OCI-LY3 (cell line): ENCODE data around the gene PCSK6.

Source experiments
- H2AFZ ChIP-seq: fragments of 200-600, 300-600 bp; shearing (Covaris generic); 2 replicates; pipeline ENCODE4 v1.6.0; 2014; ENCODE audit warnings: antibody characterized with exemption, low read depth, low read length
- H3K27ac ChIP-seq: fragments of 200-600, 300-600 bp; sonication (generic); 2 replicates; pipeline ENCODE4 v1.5.1; 2014; ENCODE audit warnings: mild to moderate bottlenecking, low read length, moderate library complexity, mixed read lengths
- H3K27me3 ChIP-seq: fragments of 200-600, 300-600 bp; sonication (generic); 2 replicates; pipeline ENCODE4 v1.6.1; 2014; ENCODE audit warnings: low read depth, low read length, mixed read lengths
- H3K36me3 ChIP-seq: fragments of 200-600, 300-600 bp; sonication (generic); replicated peaks from 2 replicates; pipeline ENCODE3; 2014; ENCODE audit warnings: low read depth, low read length, mixed read lengths
- H3K4me1 ChIP-seq: fragments of 300-600, 200-600 bp; sonication (generic); 2 replicates; pipeline ENCODE4 v1.6.1; 2014; ENCODE audit warnings: low read length, mixed read lengths
- H3K4me2 ChIP-seq: fragments of 200-600, 300-600 bp; sonication (generic); 2 replicates; pipeline ENCODE4 v1.6.1; 2014; ENCODE audit warnings: low read length, mixed read lengths
- H3K4me3 ChIP-seq: fragments of 300-600, 200-600 bp; sonication (generic); 2 replicates; pipeline ENCODE4 v1.5.1; 2014; ENCODE audit warnings: antibody characterized with exemption, mild to moderate bottlenecking, low read length, moderate library complexity
- H3K79me2 ChIP-seq: fragments of 300-600, 200-600 bp; shearing (Covaris generic); 2 replicates; pipeline ENCODE4 v1.6.1; 2014; ENCODE audit warnings: mild to moderate bottlenecking, low read length, mixed read lengths
- H3K9ac ChIP-seq: fragments of 300-600, 200-600 bp; shearing (Covaris generic); 2 replicates; pipeline ENCODE4 v1.6.0; 2014; ENCODE audit warnings: mild to moderate bottlenecking, low read length, moderate library complexity
- H3K9me3 ChIP-seq: fragments of 200-600, 300-600 bp; shearing (Covaris generic); 2 replicates; pipeline ENCODE4 v1.6.1; 2014; ENCODE audit warnings: low read length, mixed read lengths; ENCODE audit not compliant: insufficient read depth
- H4K20me1 ChIP-seq: fragments of 200-600, 300-600 bp; sonication (generic); 2 replicates; pipeline ENCODE4 v1.6.1; 2016; ENCODE audit warnings: low read length, mixed read lengths; ENCODE audit not compliant: insufficient read depth
- EZH2phosphoT487 ChIP-seq: fragments of 200-600 bp; shearing (Covaris generic); IDR thresholded peaks from 2 replicates; pipeline ENCODE4 v1.6.1; 2018; ENCODE audit warnings: antibody characterized with exemption, mixed run types, low read depth
- TF ChIP-seq, protein P1 (sequence below): fragments of 200-600, 300-600 bp; sonication (generic); IDR thresholded peaks from 2 replicates; pipeline ENCODE4 v1.5.1; 2014; ENCODE audit warnings: antibody characterized with exemption, low read length, low read depth

The PCSK6 gene

DNA sequence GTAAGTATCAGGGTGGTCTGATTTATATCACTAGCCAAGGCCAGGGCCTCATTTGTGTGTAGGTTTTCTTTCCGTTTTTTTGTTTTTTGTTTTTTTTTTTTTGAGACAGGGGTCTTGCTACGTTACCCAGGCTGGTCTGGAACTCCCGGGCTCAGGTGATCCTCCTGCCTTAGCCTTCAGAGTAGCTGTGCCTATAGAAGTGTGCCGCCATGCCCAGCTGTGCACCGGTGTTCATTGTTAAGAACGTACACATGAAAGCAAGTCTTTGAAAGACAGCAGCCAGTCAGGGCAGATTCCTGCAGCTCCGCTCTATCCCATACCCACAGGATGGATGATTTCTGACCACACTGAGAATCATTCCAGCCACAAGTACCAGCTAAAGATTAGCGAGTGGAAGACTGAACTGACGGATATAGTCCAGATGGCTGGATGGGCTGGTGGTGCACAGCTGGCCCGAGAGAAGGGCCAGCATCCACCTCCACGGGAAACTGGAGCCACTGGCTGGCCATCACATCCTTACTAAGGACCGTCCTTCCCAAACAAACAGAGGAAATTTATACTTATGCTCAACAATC lies 95.4 kb downstream of the PCSK6 start:
- Histone ChIP-seq H3K9me3 (no peaks in the 10 kb centered on the region), H3K27ac (no peak overlapping the region), H3K27me3 (peaks cover 45% of the 10 kb centered on the region), H3K79me2 (no peaks in the 10 kb centered on the region), H3K36me3 (no peaks in the 10 kb centered on the region), H2AFZ (no peak overlapping the region), H3K4me2 (no peak overlapping the region), H4K20me1 (no peaks in the 10 kb centered on the region), H3K9ac (no peak overlapping the region), H3K4me3 (no peak overlapping the region), H3K4me1 (peaks cover 6% of the 10 kb centered on the region; the same call in 1 of the 2 replicates)
- TF ChIP-seq, protein P1, sequence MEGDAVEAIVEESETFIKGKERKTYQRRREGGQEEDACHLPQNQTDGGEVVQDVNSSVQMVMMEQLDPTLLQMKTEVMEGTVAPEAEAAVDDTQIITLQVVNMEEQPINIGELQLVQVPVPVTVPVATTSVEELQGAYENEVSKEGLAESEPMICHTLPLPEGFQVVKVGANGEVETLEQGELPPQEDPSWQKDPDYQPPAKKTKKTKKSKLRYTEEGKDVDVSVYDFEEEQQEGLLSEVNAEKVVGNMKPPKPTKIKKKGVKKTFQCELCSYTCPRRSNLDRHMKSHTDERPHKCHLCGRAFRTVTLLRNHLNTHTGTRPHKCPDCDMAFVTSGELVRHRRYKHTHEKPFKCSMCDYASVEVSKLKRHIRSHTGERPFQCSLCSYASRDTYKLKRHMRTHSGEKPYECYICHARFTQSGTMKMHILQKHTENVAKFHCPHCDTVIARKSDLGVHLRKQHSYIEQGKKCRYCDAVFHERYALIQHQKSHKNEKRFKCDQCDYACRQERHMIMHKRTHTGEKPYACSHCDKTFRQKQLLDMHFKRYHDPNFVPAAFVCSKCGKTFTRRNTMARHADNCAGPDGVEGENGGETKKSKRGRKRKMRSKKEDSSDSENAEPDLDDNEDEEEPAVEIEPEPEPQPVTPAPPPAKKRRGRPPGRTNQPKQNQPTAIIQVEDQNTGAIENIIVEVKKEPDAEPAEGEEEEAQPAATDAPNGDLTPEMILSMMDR: no peak
- no peak for TF ChIP-seq EZH2phosphoT487

DNA sequence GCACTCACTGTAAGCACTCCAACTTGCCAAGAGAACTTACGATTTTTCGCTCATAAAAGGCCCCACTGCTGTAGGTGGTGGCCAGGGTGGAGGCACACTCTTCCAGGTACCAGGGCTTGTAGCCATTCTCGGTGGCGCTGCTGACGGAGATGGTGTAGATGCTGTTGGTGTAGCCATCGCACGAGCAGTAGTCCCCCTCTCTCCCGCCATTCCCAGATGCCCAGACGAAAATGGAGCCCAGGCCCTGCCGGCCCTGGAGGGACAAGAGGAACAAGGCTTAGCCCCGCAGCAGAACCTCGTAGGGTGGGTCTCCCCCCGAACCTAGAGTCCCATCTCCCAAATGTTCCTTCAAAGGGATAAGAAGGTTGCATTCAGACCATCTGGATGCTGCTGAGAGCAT lies 96.3 kb downstream of the PCSK6 start:
- Histone ChIP-seq H3K4me3 (no peak overlapping the region), H3K27me3 (peaks cover 45% of the 10 kb centered on the region), H3K9me3 (no peaks in the 10 kb centered on the region), H3K79me2 (no peaks in the 10 kb centered on the region), H2AFZ (no peak overlapping the region), H4K20me1 (no peaks in the 10 kb centered on the region), H3K36me3 (no peaks in the 10 kb centered on the region), H3K4me1 (peaks cover 6% of the 10 kb centered on the region; the same call in 1 of the 2 replicates), H3K27ac (no peak overlapping the region), H3K4me2 (no peak overlapping the region), H3K9ac (no peak overlapping the region)
- no peak for TF ChIP-seq EZH2phosphoT487
- TF ChIP-seq, protein P1: no peak

DNA sequence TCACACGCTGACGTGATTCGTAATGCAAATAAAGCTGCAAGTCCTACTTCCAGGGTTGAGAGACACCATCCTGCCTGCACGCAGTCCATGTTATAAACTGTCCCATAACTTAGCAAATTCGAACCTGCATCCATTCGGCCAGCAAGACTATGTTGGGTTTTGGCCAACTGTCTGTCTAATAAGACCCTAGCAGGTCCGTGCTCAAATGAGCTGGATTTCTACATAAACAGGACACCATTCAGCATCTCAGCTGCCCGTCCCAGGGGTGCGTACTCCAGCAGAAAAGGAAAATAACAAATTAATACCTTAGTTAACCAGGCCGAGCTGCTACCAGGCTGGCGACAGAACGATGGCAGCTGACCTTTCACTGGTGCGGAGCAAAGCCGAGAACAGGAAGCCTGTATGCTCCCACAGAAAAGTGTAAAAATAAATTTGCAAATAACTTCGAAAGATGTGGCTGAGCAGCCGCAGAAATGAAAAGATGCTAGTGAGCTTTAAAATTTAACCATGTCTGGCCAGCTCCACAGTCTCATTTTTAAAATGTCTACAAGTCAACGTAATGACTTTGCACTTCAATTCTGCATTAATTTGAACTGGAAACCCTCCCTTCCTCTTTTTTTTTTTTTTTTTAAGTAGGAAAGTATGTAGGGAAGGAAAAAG lies 97.4 kb downstream of the PCSK6 start:
- peak overlapping the region; percentile 31 for H3K4me3 ChIP-seq
- no peaks in the 10 kb centered on the region for H3K36me3 ChIP-seq
- H3K9ac ChIP-seq: no peak overlapping the region
- peaks cover 45% of the 10 kb centered on the region for H3K27me3 ChIP-seq
- no peak for TF ChIP-seq EZH2phosphoT487
- TF ChIP-seq, protein P1: no peak
- H3K4me2 ChIP-seq: peak overlapping the region; percentile 55
- no peaks in the 10 kb centered on the region for H4K20me1 ChIP-seq
- H3K9me3 ChIP-seq: no peaks in the 10 kb centered on the region
- H3K27ac ChIP-seq: no peak overlapping the region
- peaks cover 6% of the 10 kb centered on the region; the same call in 1 of the 2 replicates for H3K4me1 ChIP-seq
- H3K79me2 ChIP-seq: no peaks in the 10 kb centered on the region
- H2AFZ ChIP-seq: no peak overlapping the region; the same call in 1 of the 2 replicates

DNA sequence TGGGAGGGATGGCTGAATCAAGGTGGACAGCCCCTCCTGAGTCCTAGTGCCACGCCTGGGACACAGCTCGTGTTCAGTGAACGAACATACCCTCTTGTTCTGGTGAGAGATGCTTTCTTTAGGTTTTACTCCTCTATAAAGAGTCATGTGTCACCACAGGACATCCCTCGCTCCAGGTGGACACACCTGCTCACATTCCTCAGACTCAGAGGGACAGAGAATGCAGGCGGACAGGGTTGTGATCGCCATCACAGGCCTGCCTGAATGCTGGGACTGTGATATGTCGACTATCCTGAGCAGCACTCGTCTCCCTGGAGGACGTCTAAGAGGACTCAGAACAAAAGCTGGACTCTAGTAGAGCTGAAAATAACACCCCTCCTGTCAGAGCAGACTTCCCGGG lies 98.1 kb downstream of the PCSK6 start:
- peaks cover 6% of the 10 kb centered on the region; the same call in 1 of the 2 replicates for H3K4me1 ChIP-seq
- no peak overlapping the region for H3K4me3 ChIP-seq
- H4K20me1 ChIP-seq: no peaks in the 10 kb centered on the region
- no peak overlapping the region for H2AFZ ChIP-seq
- H3K9me3 ChIP-seq: no peaks in the 10 kb centered on the region
- peaks cover 41% of the 10 kb centered on the region for H3K27me3 ChIP-seq
- no peak overlapping the region for H3K9ac ChIP-seq
- no peak overlapping the region for H3K27ac ChIP-seq
- TF ChIP-seq EZH2phosphoT487: no peak
- TF ChIP-seq, protein P1: no peak
- H3K36me3 ChIP-seq: no peaks in the 10 kb centered on the region
- H3K4me2 ChIP-seq: no peak overlapping the region; the same call in 1 of the 2 replicates
- no peaks in the 10 kb centered on the region for H3K79me2 ChIP-seq
